Measurements from ENCODE around the gene VSX1. TPM values are rescaled to one million over a fixed set of nuclear protein-coding genes. Genes with fewer than 3 reads are reported as not detected.

VSX1 gene
- not detected for polyA plus RNA-seq (2013, experiment 1 of 4)
- polyA plus RNA-seq (2013, experiment 2 of 4): 0.12 TPM
- 0.27 TPM for polyA plus RNA-seq (2013, experiment 3 of 4)
- polyA plus RNA-seq (2013, experiment 4 of 4): 0.24 TPM

GRCh38 chr20:25081730-25082497 is at the start of gene VSX1:
Gene VSX1 (minus strand): TSS chr20:25082141. CDS start chr20:25082096, 45 bp downstream.
- Histone ChIP-seq H3K9me3 (ENCODE audit: control insufficient read depth, low read length) (no peaks in the 10 kb centered on the region), H3K4me1 (ENCODE audit: control insufficient read depth, insufficient read depth, low read length) (peaks cover 25% of the 10 kb centered on the region), H3K27me3 (ENCODE audit: control insufficient read depth, insufficient read depth, low read length, poor library complexity, severe bottlenecking) (peaks cover 100% of the 10 kb centered on the region), H3K27ac (ENCODE audit: insufficient read depth, low read depth, low read length, poor library complexity, severe bottlenecking) (no peak within 1 kb of the TSS), H3K4me3 (ENCODE audit: insufficient read depth, low read depth, low read length) (peak within 1 kb of the TSS; percentile 25), H3K36me3 (ENCODE audit: control insufficient read depth, insufficient read depth, low read length) (no peaks in the 10 kb centered on the region)
- WGBS, 2 experiments: 11% methylated on average over 65 of the region's 67 CpGs

- Histone ChIP-seq H3K27me3 (ENCODE audit: control insufficient read depth, insufficient read depth, low read length, poor library complexity, severe bottlenecking) (no peaks in the 10 kb centered on the region), H3K27ac (ENCODE audit: insufficient read depth, low read depth, low read length, poor library complexity, severe bottlenecking) (no peak overlapping the region), H3K4me3 (ENCODE audit: insufficient read depth, low read depth, low read length) (no peak overlapping the region), H3K4me1 (ENCODE audit: control insufficient read depth, insufficient read depth, low read length) (no peaks in the 10 kb centered on the region), H3K9me3 (ENCODE audit: control insufficient read depth, low read length) (no peaks in the 10 kb centered on the region), H3K36me3 (ENCODE audit: control insufficient read depth, insufficient read depth, low read length) (no peaks in the 10 kb centered on the region)
- 77 to 79% methylated on average over 7 of the region's 7 CpGs for WGBS, 2 experiments
Measured at GRCh38 chr20:25129908-25130307, 48.0 kb upstream of the VSX1 start.

GRCh38 chr20:25129428-25129827 is 47.5 kb upstream of the VSX1 start:
- WGBS, 2 experiments: 93 to 94% methylated on average over 6 of the region's 6 CpGs
- H3K27me3 ChIP-seq (ENCODE audit: control insufficient read depth, insufficient read depth, low read length, poor library complexity, severe bottlenecking): no peaks in the 10 kb centered on the region

GRCh38 chr20:25128649-25129048 is 46.7 kb upstream of the VSX1 start:
- Histone ChIP-seq H3K27ac (ENCODE audit: insufficient read depth, low read depth, low read length, poor library complexity, severe bottlenecking) (no peak overlapping the region), H3K9me3 (ENCODE audit: control insufficient read depth, low read length) (no peaks in the 10 kb centered on the region), H3K4me3 (ENCODE audit: insufficient read depth, low read depth, low read length) (no peak overlapping the region), H3K27me3 (ENCODE audit: control insufficient read depth, insufficient read depth, low read length, poor library complexity, severe bottlenecking) (no peaks in the 10 kb centered on the region), H3K36me3 (ENCODE audit: control insufficient read depth, insufficient read depth, low read length) (no peaks in the 10 kb centered on the region), H3K4me1 (ENCODE audit: control insufficient read depth, insufficient read depth, low read length) (no peaks in the 10 kb centered on the region)
- WGBS, 2 experiments: 89 to 94% methylated on average over 2 to 5 of the region's 5 CpGs

More at GRCh38 chr20:25129428-25129827, 47.5 kb upstream of the VSX1 start:
- H3K4me1 ChIP-seq (ENCODE audit: control insufficient read depth, insufficient read depth, low read length): no peaks in the 10 kb centered on the region
- H3K4me3 ChIP-seq (ENCODE audit: insufficient read depth, low read depth, low read length): no peak overlapping the region
- H3K9me3 ChIP-seq (ENCODE audit: control insufficient read depth, low read length): no peaks in the 10 kb centered on the region
- H3K36me3 ChIP-seq (ENCODE audit: control insufficient read depth, insufficient read depth, low read length): no peaks in the 10 kb centered on the region
- H3K27ac ChIP-seq (ENCODE audit: insufficient read depth, low read depth, low read length, poor library complexity, severe bottlenecking): no peak overlapping the region

- H3K4me1 ChIP-seq (ENCODE audit: control insufficient read depth, insufficient read depth, low read length): no peaks in the 10 kb centered on the region
- no peak overlapping the region for H3K27ac ChIP-seq (ENCODE audit: insufficient read depth, low read depth, low read length, poor library complexity, severe bottlenecking)
- WGBS, 2 experiments: 95% methylated on average over 2 to 3 of the region's 4 CpGs
Measured at GRCh38 chr20:25127761-25128537, 46.0 kb upstream of the VSX1 start.

GRCh38 chr20:25126204-25127029 is 44.5 kb upstream of the VSX1 start:
- Histone ChIP-seq H3K36me3 (ENCODE audit: control insufficient read depth, insufficient read depth, low read length) (no peaks in the 10 kb centered on the region), H3K4me3 (ENCODE audit: insufficient read depth, low read depth, low read length) (no peak overlapping the region), H3K9me3 (ENCODE audit: control insufficient read depth, low read length) (no peaks in the 10 kb centered on the region), H3K27ac (ENCODE audit: insufficient read depth, low read depth, low read length, poor library complexity, severe bottlenecking) (no peak overlapping the region), H3K27me3 (ENCODE audit: control insufficient read depth, insufficient read depth, low read length, poor library complexity, severe bottlenecking) (no peaks in the 10 kb centered on the region), H3K4me1 (ENCODE audit: control insufficient read depth, insufficient read depth, low read length) (no peaks in the 10 kb centered on the region)
- 89 to 92% methylated on average over 4 of the region's 4 CpGs for WGBS, 2 experiments

More at GRCh38 chr20:25127761-25128537, 46.0 kb upstream of the VSX1 start:
- Histone ChIP-seq H3K4me3 (ENCODE audit: insufficient read depth, low read depth, low read length) (no peak overlapping the region), H3K9me3 (ENCODE audit: control insufficient read depth, low read length) (no peaks in the 10 kb centered on the region), H3K27me3 (ENCODE audit: control insufficient read depth, insufficient read depth, low read length, poor library complexity, severe bottlenecking) (no peaks in the 10 kb centered on the region), H3K36me3 (ENCODE audit: control insufficient read depth, insufficient read depth, low read length) (no peaks in the 10 kb centered on the region)

- Histone ChIP-seq H3K27ac (ENCODE audit: insufficient read depth, low read depth, low read length, poor library complexity, severe bottlenecking) (no peak overlapping the region), H3K27me3 (ENCODE audit: control insufficient read depth, insufficient read depth, low read length, poor library complexity, severe bottlenecking) (no peaks in the 10 kb centered on the region), H3K36me3 (ENCODE audit: control insufficient read depth, insufficient read depth, low read length) (no peaks in the 10 kb centered on the region), H3K4me3 (ENCODE audit: insufficient read depth, low read depth, low read length) (no peak overlapping the region), H3K9me3 (ENCODE audit: control insufficient read depth, low read length) (no peaks in the 10 kb centered on the region), H3K4me1 (ENCODE audit: control insufficient read depth, insufficient read depth, low read length) (no peaks in the 10 kb centered on the region)
- 94 to 96% methylated on average over 3 of the region's 3 CpGs for WGBS, 2 experiments
Measured at GRCh38 chr20:25125636-25126035, 43.7 kb upstream of the VSX1 start.

- Histone ChIP-seq H3K4me3 (ENCODE audit: insufficient read depth, low read depth, low read length) (no peak overlapping the region), H3K27me3 (ENCODE audit: control insufficient read depth, insufficient read depth, low read length, poor library complexity, severe bottlenecking) (no peaks in the 10 kb centered on the region), H3K4me1 (ENCODE audit: control insufficient read depth, insufficient read depth, low read length) (peaks cover 2% of the 10 kb centered on the region), H3K9me3 (ENCODE audit: control insufficient read depth, low read length) (no peaks in the 10 kb centered on the region), H3K27ac (ENCODE audit: insufficient read depth, low read depth, low read length, poor library complexity, severe bottlenecking) (no peak overlapping the region), H3K36me3 (ENCODE audit: control insufficient read depth, insufficient read depth, low read length) (no peaks in the 10 kb centered on the region)
- WGBS, 2 experiments: 96 to 100% methylated on average over 2 of the region's 2 CpGs
Measured at GRCh38 chr20:25120920-25121319, 39.0 kb upstream of the VSX1 start.

- 73 to 82% methylated on average over 3 of the region's 3 CpGs for WGBS, 2 experiments
- no peaks in the 10 kb centered on the region for H3K36me3 ChIP-seq (ENCODE audit: control insufficient read depth, insufficient read depth, low read length)
- H3K4me1 ChIP-seq (ENCODE audit: control insufficient read depth, insufficient read depth, low read length): peaks cover 4% of the 10 kb centered on the region
- no peaks in the 10 kb centered on the region for H3K9me3 ChIP-seq (ENCODE audit: control insufficient read depth, low read length)
- H3K27me3 ChIP-seq (ENCODE audit: control insufficient read depth, insufficient read depth, low read length, poor library complexity, severe bottlenecking): no peaks in the 10 kb centered on the region
- no peak overlapping the region for H3K27ac ChIP-seq (ENCODE audit: insufficient read depth, low read depth, low read length, poor library complexity, severe bottlenecking)
- no peak overlapping the region for H3K4me3 ChIP-seq (ENCODE audit: insufficient read depth, low read depth, low read length)
Measured at GRCh38 chr20:25120457-25120856, 38.5 kb upstream of the VSX1 start.

All from ectodermal cell (in vitro differentiated cells).